NT2/D1 (cell line): Measurements from ENCODE around the gene SLC24A3.

Experiments used
- SUZ12 ChIP-seq: IDR thresholded peaks from 2 replicates; pipeline ENCODE4 v1.6.1; 2011; ENCODE audit not compliant: insufficient read length, insufficient read depth; ENCODE audit errors: extremely low read depth
- YY1 ChIP-seq: IDR thresholded peaks from 2 replicates; pipeline ENCODE4 v1.6.1; 2011; ENCODE audit not compliant: insufficient read length, insufficient read depth
- ZNF274 ChIP-seq: IDR thresholded peaks from 2 replicates; pipeline ENCODE4 v1.6.1; 2011; ENCODE audit warnings: mild to moderate bottlenecking, low read depth, low read length

DNA sequence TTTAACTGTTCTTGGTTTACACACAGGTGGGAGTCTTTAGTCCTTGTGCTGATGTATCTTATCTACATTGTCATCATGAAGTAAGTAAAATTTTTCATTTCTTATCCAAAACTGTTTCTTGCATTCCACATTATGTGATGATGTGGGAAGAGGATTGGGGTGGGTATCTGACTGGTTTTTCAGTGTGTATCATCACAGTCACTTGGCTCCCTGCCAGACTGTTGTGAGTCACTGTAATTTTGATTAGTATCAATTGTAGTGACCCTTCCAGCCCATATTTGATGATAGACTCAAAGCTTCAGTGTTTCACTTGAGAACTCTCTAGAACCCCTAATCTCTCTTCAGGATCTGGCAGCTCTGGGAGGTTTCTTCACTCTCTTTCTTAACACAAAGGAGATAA, 461.1 kb downstream of the SLC24A3 start:
- TF ChIP-seq YY1, result no peak
- TF ChIP-seq ZNF274, result no peak
- no peak for TF ChIP-seq SUZ12
